Measurements from ENCODE around the gene ZNF546.

DNA sequence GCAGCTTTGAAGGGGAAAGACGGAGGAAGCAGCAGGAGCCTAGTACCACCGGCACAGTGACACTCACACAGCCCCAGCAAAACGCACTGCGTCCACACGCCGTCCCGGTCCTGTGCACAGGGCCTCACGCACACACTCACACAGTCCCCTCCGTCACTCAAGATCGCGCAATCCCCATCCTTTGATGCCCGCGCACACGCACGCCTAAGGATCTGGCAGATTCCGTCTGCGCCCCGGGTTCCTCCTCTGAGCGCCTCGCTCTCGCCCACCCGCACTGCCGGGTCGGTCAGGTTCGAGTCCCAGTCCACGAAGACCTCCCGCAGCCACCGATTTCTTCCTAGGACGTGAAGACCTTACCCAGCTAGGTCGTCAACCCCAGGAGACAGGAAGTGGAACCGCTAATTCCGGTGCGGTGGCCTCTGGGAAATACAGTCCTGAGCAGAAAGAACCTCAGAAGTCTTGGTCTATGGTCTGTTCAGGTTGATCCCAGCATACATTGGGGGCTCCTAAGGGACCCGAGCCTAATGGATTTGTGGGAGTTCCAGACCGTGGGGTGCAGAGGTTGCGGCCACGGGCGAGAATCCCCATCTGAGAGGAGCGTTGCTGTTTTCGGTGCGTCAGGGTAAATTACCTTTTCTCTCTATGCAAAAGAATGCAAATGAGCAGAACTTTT is 59.1 kb downstream of the ZNF546 start, which contains the start of gene ZNF780B:
- TF ChIP-seq GATA2 (IDR thresholded peaks at IDR 0.05; ENCODE audit: low read depth, low read length) = no peak
- no peak for TF ChIP-seq GATA3 (IDR thresholded peaks at IDR 0.05; ENCODE audit: low read depth, low read length)
